ENCODE measurements around the gene TTC39A. TPM values are rescaled to one million over a fixed set of nuclear protein-coding genes. Genes with fewer than 3 reads are reported as not detected.

The TTC39A gene
- total and polyA plus RNA-seq, 2 of the 13 experiments (the other 11 are each of a cell fraction or from before 2014, with no cell fraction given): 0.33 to 1.5 TPM

GRCh38 chr1:51317798-51318197, 12.6 kb downstream of the TTC39A start:
- H3K9me3 ChIP-seq (ENCODE audit: low read length): no peaks in the 10 kb centered on the region
- FAIRE-seq (no peak), ATAC-seq (no peak), DNase-seq (ENCODE audit: low spot score) (no peak)
- no peak overlapping the region for H3K4me3 ChIP-seq (replicated peaks in 1 of 3; ENCODE audit: insufficient read depth in 1 of 3, low read depth in 2 of 3, low read length in 3 of 3)
- no peaks in the 10 kb centered on the region for H3K27me3 ChIP-seq (ENCODE audit: control insufficient read depth in 1 of 2, insufficient read depth in 2 of 2, low read length in 2 of 2)
- no TSS peak for BruUV-seq (replicated peaks)
- no peaks in the 10 kb centered on the region for H3K36me3 ChIP-seq (replicated peaks in 1 of 2; ENCODE audit: control insufficient read depth in 1 of 2, insufficient read depth in 2 of 2, low read length in 2 of 2)
- H3K4me2 ChIP-seq (ENCODE audit: low read depth, low read length): no peak overlapping the region
- H3K27ac ChIP-seq (ENCODE audit: extremely low read length, insufficient read depth, low read length): no peak overlapping the region
- 72% methylated on average over 7 of the region's 7 CpGs for WGBS (ENCODE audit: low lambda C conversion rate)
- no peak overlapping the region for H3K9ac ChIP-seq (ENCODE audit: insufficient read depth, low read depth, low read length)
- H2AFZ ChIP-seq (ENCODE audit: low read length): no peak overlapping the region
- ChIA-PET CTCF (ENCODE audit: low intra/inter-chr PET ratio, low total read pairs) (no interaction called here), POLR2A (no interaction called here)
- H4K20me1 ChIP-seq (ENCODE audit: insufficient read depth, low read length): no peaks in the 10 kb centered on the region
- no peaks in the 10 kb centered on the region for H3K79me2 ChIP-seq (ENCODE audit: insufficient read depth, low read length)
- intact Hi-C loops (cut with micrococcal nuclease; ENCODE audit: unreplicated experiment) (no loop called here), in situ Hi-C loops (cut with HindIII; ENCODE audit: extremely low pct_ligation_motif_present, low pct_unique_long_range_greater_than_20kb) (no loop called here)
- peaks cover 37% of the 10 kb centered on the region for H3K4me1 ChIP-seq (ENCODE audit: insufficient read depth, low read length)
- TF ChIP-seq ZNF816 (CRISPR knock-in tag; IDR thresholded peaks at IDR 0.05; ENCODE audit: borderline replicate concordance) (no peak), ELF4 (CRISPR knock-in tag; IDR thresholded peaks at IDR 0.05; ENCODE audit: borderline replicate concordance) (no peak), AHR (CRISPR knock-in tag; IDR thresholded peaks at IDR 0.05) (no peak), ZNF776 (CRISPR knock-in tag; IDR thresholded peaks at IDR 0.05) (no peak), SOX5 (CRISPR knock-in tag; IDR thresholded peaks at IDR 0.05; ENCODE audit: borderline replicate concordance) (no peak)

- no peaks in the 10 kb centered on the region for H3K36me3 ChIP-seq (replicated peaks in 1 of 2; ENCODE audit: control insufficient read depth in 1 of 2, insufficient read depth in 2 of 2, low read length in 2 of 2)
- no peak overlapping the region for H3K4me3 ChIP-seq (replicated peaks in 1 of 3; ENCODE audit: insufficient read depth in 1 of 3, low read depth in 2 of 3, low read length in 3 of 3)
- CTCF ChIA-PET (ENCODE audit: low intra/inter-chr PET ratio, low total read pairs): no interaction called here
- WGBS (ENCODE audit: low lambda C conversion rate): 51% methylated on average over 2 of the region's 4 CpGs
- in situ Hi-C loops (cut with HindIII; ENCODE audit: extremely low pct_ligation_motif_present, low pct_unique_long_range_greater_than_20kb): no loop called here
- no peaks in the 10 kb centered on the region for H3K79me2 ChIP-seq (ENCODE audit: insufficient read depth, low read length)
- no peak overlapping the region for H3K27ac ChIP-seq (ENCODE audit: extremely low read length, insufficient read depth, low read length)
- no peaks in the 10 kb centered on the region for H4K20me1 ChIP-seq (ENCODE audit: insufficient read depth, low read length)
- ATAC-seq (no peak), FAIRE-seq (no peak), DNase-seq (ENCODE audit: low spot score) (no peak)
- no peaks in the 10 kb centered on the region for H3K9me3 ChIP-seq (ENCODE audit: low read length)
- no peak overlapping the region for H2AFZ ChIP-seq (ENCODE audit: low read length)
- H3K4me2 ChIP-seq (ENCODE audit: low read depth, low read length): no peak overlapping the region
- BruUV-seq (replicated peaks): no TSS peak
- H3K27me3 ChIP-seq (ENCODE audit: control insufficient read depth in 1 of 2, insufficient read depth in 2 of 2, low read length in 2 of 2): no peaks in the 10 kb centered on the region
- H3K9ac ChIP-seq (ENCODE audit: insufficient read depth, low read depth, low read length): no peak overlapping the region
- H3K4me1 ChIP-seq (ENCODE audit: insufficient read depth, low read length): peaks cover 33% of the 10 kb centered on the region
- no peak for TF ChIP-seq ZNF281 (CRISPR knock-in tag; IDR thresholded peaks at IDR 0.05; ENCODE audit: borderline replicate concordance)
- intact Hi-C loops (cut with micrococcal nuclease; ENCODE audit: unreplicated experiment): no loop called here
- POLR2A ChIA-PET: no interaction called here
Observed at GRCh38 chr1:51316846-51317120, 13.6 kb downstream of the TTC39A start.
